Right atrium auricular region (tissue), 2 donors: Measurements from ENCODE around the gene GPN1. TPM values are rescaled to one million over a fixed set of nuclear protein-coding genes. Genes with fewer than 3 reads are reported as not detected.

Experiments used
- DNase-seq: peaks from one replicate; pipeline ENCODE4 v3.0.0-alpha.2; 2019; ENCODE audit warnings: low spot score
- H3K27ac ChIP-seq, 2 donors: fragments of 200-600 bp; sonication (generic); 1 replicate in 1 of 2; 2 replicates in 1 of 2; pipeline ENCODE4 v1.5.1; 2016 to 2019
- H3K27me3 ChIP-seq, 2 donors: fragments of 200-600 bp; sonication (generic); one replicate each; pipeline versions ENCODE4 v1.5.1 to v1.6.0; 2017 to 2019
- H3K36me3 ChIP-seq: fragments of 200-600 bp; sonication (generic); one replicate; pipeline ENCODE4 v1.5.1; 2016
- H3K4me1 ChIP-seq, 2 donors: fragments of 200-600 bp; sonication (generic); one replicate each; pipeline versions ENCODE4 v1.5.1 to v1.6.0; 2017 to 2019
- H3K4me3 ChIP-seq, 2 donors: fragments of 200-600 bp; sonication (generic); 1 replicate in 1 of 2; 2 replicates in 1 of 2; pipeline ENCODE4 v1.5.1; 2017 to 2019; ENCODE audit warnings: mild to moderate bottlenecking in 1 of 2, moderate library complexity in 1 of 2
- H3K9me3 ChIP-seq, 2 donors: fragments of 200-600 bp; sonication (generic); one replicate each; pipeline ENCODE4 v1.5.1; 2019
- CTCF ChIP-seq, 2 donors: fragments of 200-600 bp; sonication (generic); IDR thresholded peaks; one replicate each; pipeline ENCODE4 v1.5.1; 2019; ENCODE audit warnings: antibody characterized with exemption in 2 of 2
- total RNA-seq, 2 donors: library from RNA; depleted of rRNA; stranded (reverse); fragments of >200 nt; gene quantifications; one replicate each; pipeline ENCODE4 v1.1.0, GENCODE V29; 2016

GPN1 gene
- total RNA-seq: 10 to 100 TPM; 10.8 to 15.7 TPM

GRCh38 chr2:27628767-27629709 lies at the start of gene GPN1, which contains the start of gene CCDC121:
TSS of gene GPN1 (plus strand) at chr2:27629050. CDS start at chr2:27629059, 9 bp downstream.
TSS of gene CCDC121 (minus strand) at chr2:27629012. CDS start at chr2:27627799, 1,213 bp downstream.
- H3K9me3 ChIP-seq: no peaks in the 10 kb centered on the region
- DNase-seq: peak; percentile 91
- TF ChIP-seq CTCF (IDR thresholded peaks at IDR 0.05): no peak
- H3K4me1 ChIP-seq: peaks cover 0 to 16% of the 10 kb centered on the region in 2 donors
- peaks cover 5% of the 10 kb centered on the region for H3K36me3 ChIP-seq
- H3K4me3 ChIP-seq: peak within 1 kb of the TSS; percentile 69 to 78
- H3K27ac ChIP-seq: peak within 1 kb of the TSS; percentile 72 to 85
- H3K27me3 ChIP-seq: no peaks in the 10 kb centered on the region

- no peaks in the 10 kb centered on the region for H3K27me3 ChIP-seq
- H3K36me3 ChIP-seq: no peaks in the 10 kb centered on the region
- H3K4me3 ChIP-seq: no peak overlapping the region
- H3K4me1 ChIP-seq: peaks cover 0 to 16% of the 10 kb centered on the region in 2 donors
- peaks cover 0 to 21% of the 10 kb centered on the region in 2 donors for H3K9me3 ChIP-seq
- H3K27ac ChIP-seq: no peak overlapping the region
- no peak for TF ChIP-seq CTCF (IDR thresholded peaks at IDR 0.05)
- no peak for DNase-seq
These were observed 47.3 kb upstream of the GPN1 start for GRCh38 chr2:27581417-27582128.

GRCh38 chr2:27582129-27582694 lies 46.6 kb upstream of the GPN1 start:
- no peaks in the 10 kb centered on the region for H3K36me3 ChIP-seq
- DNase-seq: no peak
- peak overlapping the region; percentile 64 to 74 for H3K4me3 ChIP-seq
- H3K9me3 ChIP-seq: peaks cover 0 to 15% of the 10 kb centered on the region in 2 donors
- no peak for TF ChIP-seq CTCF (IDR thresholded peaks at IDR 0.05)
- H3K27ac ChIP-seq: peak overlapping the region; percentile 70 to 81
- H3K27me3 ChIP-seq: no peaks in the 10 kb centered on the region
- H3K4me1 ChIP-seq: peaks cover 0 to 16% of the 10 kb centered on the region in 2 donors

GRCh38 chr2:27582695-27583389 lies 46.0 kb upstream of the GPN1 start, which contains the start of gene ZNF512:
TSS of gene ZNF512 (plus strand) at chr2:27583042. CDS start at chr2:27583113, 71 bp downstream.
- TF ChIP-seq CTCF (IDR thresholded peaks at IDR 0.05): peak in 1 of 2 donors; percentile 14
- Histone ChIP-seq H3K4me3 (peak within 1 kb of the TSS; percentile 64 to 74), H3K4me1 (peaks cover 0 to 16% of the 10 kb centered on the region in 2 donors), H3K36me3 (no peaks in the 10 kb centered on the region), H3K9me3 (peaks cover 0 to 9% of the 10 kb centered on the region in 2 donors), H3K27me3 (no peaks in the 10 kb centered on the region), H3K27ac (peak within 1 kb of the TSS; percentile 70 to 81)
- peak; percentile 93 for DNase-seq

GRCh38 chr2:27583390-27583915 lies 45.4 kb upstream of the GPN1 start:
- Histone ChIP-seq H3K4me3 (peak overlapping the region; percentile 64 to 74), H3K4me1 (peaks cover 0 to 16% of the 10 kb centered on the region in 2 donors), H3K36me3 (no peaks in the 10 kb centered on the region), H3K27ac (peak overlapping the region; percentile 70 to 81), H3K9me3 (peaks cover 0 to 3% of the 10 kb centered on the region in 2 donors), H3K27me3 (no peaks in the 10 kb centered on the region)
- no peak for DNase-seq
- no peak for TF ChIP-seq CTCF (IDR thresholded peaks at IDR 0.05)
